NB4 (cell line): ENCODE data around the gene COL23A1.

Source experiments
- MYC ChIP-seq: IDR thresholded peaks from 2 replicates; pipeline ENCODE4 v1.6.1; 2011; ENCODE audit warnings: low read depth, low read length
- POLR2A ChIP-seq: IDR thresholded peaks from 2 replicates; pipeline ENCODE4 v1.6.1; 2011; ENCODE audit warnings: mild to moderate bottlenecking; ENCODE audit not compliant: insufficient read length; ENCODE audit errors: extremely low read depth
- TF ChIP-seq, protein P1 (sequence below): IDR thresholded peaks from one replicate; pipeline ENCODE4 v1.5.1; 2012; ENCODE audit warnings: low read depth, low read length

DNA sequence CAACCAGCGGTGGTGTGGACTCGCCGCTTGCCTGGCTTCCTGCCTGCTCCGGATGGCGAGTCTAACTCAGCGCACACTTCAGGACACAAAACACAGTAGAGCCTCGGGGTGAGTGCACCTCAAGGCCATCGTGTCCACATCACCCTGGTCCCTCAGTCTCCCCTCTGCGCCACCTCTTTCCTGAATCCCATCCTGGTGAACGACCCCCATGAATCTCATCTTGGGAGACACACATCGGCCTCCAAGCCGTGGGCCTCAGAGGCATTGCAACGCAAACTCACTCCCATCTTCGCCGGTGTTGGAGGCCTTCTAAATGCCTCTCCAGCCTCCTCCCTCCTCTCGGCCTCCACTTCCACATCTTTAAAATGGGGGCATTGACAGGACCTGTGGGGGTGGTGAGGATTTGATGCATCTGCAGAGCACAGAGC, 124.3 kb downstream of the COL23A1 start:
- TF ChIP-seq, protein P1, sequence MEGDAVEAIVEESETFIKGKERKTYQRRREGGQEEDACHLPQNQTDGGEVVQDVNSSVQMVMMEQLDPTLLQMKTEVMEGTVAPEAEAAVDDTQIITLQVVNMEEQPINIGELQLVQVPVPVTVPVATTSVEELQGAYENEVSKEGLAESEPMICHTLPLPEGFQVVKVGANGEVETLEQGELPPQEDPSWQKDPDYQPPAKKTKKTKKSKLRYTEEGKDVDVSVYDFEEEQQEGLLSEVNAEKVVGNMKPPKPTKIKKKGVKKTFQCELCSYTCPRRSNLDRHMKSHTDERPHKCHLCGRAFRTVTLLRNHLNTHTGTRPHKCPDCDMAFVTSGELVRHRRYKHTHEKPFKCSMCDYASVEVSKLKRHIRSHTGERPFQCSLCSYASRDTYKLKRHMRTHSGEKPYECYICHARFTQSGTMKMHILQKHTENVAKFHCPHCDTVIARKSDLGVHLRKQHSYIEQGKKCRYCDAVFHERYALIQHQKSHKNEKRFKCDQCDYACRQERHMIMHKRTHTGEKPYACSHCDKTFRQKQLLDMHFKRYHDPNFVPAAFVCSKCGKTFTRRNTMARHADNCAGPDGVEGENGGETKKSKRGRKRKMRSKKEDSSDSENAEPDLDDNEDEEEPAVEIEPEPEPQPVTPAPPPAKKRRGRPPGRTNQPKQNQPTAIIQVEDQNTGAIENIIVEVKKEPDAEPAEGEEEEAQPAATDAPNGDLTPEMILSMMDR, result no peak
- TF ChIP-seq POLR2A (no peak), MYC (no peak)
